IMR-90 (cell line): ENCODE results near the gene MICOS13. TPM values are rescaled to one million over a fixed set of nuclear protein-coding genes. Genes with fewer than 3 reads are reported as not detected.
A peak's percentile ranks its signal among the peaks of the same experiment; 100 is the strongest.

Source experiments
- ATAC-seq: fragments of 200-7000 bp; cut with Tn5 transposase; 2 replicates; pipeline ENCODE4 v1.9.1; 2020; ENCODE audit warnings: low read depth, mild to moderate bottlenecking, moderate library complexity
- BruUV-seq: library from RNA; stranded (reverse); fragments of 400-500 nt; replicated peaks from 2 replicates; lab custom pipeline; 2021; lab: Mats Ljungman, UMichigan
- CTCF ChIA-PET: fragments of 300-600 bp; formaldehyde crosslinking; extraction: SDS; loops from one replicate; lab custom pipeline; 2021; ENCODE audit warnings: antibody characterized with exemption; lab: Yijun Ruan, JAX
- POLR2A ChIA-PET: fragments of 300-600 bp; sonication (Branson Sonifier 250); formaldehyde crosslinking; loops from one replicate; lab custom pipeline; 2022; ENCODE audit warnings: antibody characterized with exemption; ENCODE audit not compliant: unreplicated experiment; lab: Charles Lee
- DNase-seq: peaks from one replicate; pipeline ENCODE4 v3.0.0; 2013
- H2AFZ ChIP-seq: replicated peaks from 2 replicates; pipeline ENCODE3; 2013; ENCODE audit warnings: low read length, mild to moderate bottlenecking; ENCODE audit not compliant: poor library complexity
- H2AK5ac ChIP-seq: 2 replicates; pipeline ENCODE4 v1.6.1; 2013; ENCODE audit warnings: low read depth, low read length, inconsistent platforms
- H2AK9ac ChIP-seq: replicated peaks from 2 replicates; pipeline ENCODE3; 2013; ENCODE audit warnings: mild to moderate bottlenecking, low read depth, low read length, moderate library complexity; ENCODE audit not compliant: poor library complexity
- H2BK120ac ChIP-seq: 2 replicates; pipeline ENCODE4 v1.6.1; 2013; ENCODE audit warnings: low read depth, low read length, inconsistent platforms
- H2BK15ac ChIP-seq: 3 replicates; pipeline ENCODE4 v1.6.1; 2013; ENCODE audit warnings: low read depth, low read length, inconsistent platforms
- H2BK20ac ChIP-seq: 2 replicates; pipeline ENCODE4 v1.6.1; 2013; ENCODE audit warnings: low read depth, mild to moderate bottlenecking, inconsistent platforms, low read length, moderate library complexity
- H2BK5ac ChIP-seq: 2 replicates; pipeline ENCODE4 v1.6.1; 2013; ENCODE audit warnings: mild to moderate bottlenecking, low read depth, low read length, inconsistent platforms; ENCODE audit not compliant: poor library complexity, severe bottlenecking
- H3K14ac ChIP-seq: replicated peaks from 2 replicates; pipeline ENCODE4 v1.6.1; 2013; ENCODE audit warnings: low read depth, low read length, inconsistent platforms
- H3K18ac ChIP-seq: 2 replicates; pipeline ENCODE4 v1.6.1; 2013; ENCODE audit warnings: low read depth, low read length, control low read depth
- H3K23ac ChIP-seq: 2 replicates; pipeline ENCODE4 v1.6.1; 2013; ENCODE audit warnings: low read depth, low read length, inconsistent platforms
- H3K27ac ChIP-seq: 2 replicates; pipeline ENCODE4 v1.5.1; 2013; ENCODE audit warnings: mild to moderate bottlenecking, control low read depth, low read length; ENCODE audit not compliant: insufficient read depth
- H3K27me3 ChIP-seq: 2 replicates; pipeline ENCODE4 v1.6.1; 2013; ENCODE audit warnings: low read length; ENCODE audit not compliant: control insufficient read depth, insufficient read depth
- H3K36me3 ChIP-seq: 2 replicates; pipeline ENCODE4 v1.6.1; 2013; ENCODE audit warnings: low read length, mixed read lengths; ENCODE audit not compliant: control insufficient read depth, insufficient read depth
- H3K4ac ChIP-seq: 2 replicates; pipeline ENCODE4 v1.6.1; 2013; ENCODE audit warnings: low read depth, low read length, inconsistent platforms
- H3K4me1 ChIP-seq: 2 replicates; pipeline ENCODE4 v1.6.1; 2013; ENCODE audit warnings: low read length, mixed read lengths; ENCODE audit not compliant: control insufficient read depth, insufficient read depth
- H3K4me2 ChIP-seq: 2 replicates; pipeline ENCODE4 v1.6.1; 2013; ENCODE audit warnings: low read depth, mild to moderate bottlenecking, control low read depth, low read length, moderate library complexity
- H3K4me3 ChIP-seq: 2 replicates; pipeline ENCODE4 v1.5.1; 2013; ENCODE audit warnings: low read depth, mild to moderate bottlenecking, control low read depth, low read length, moderate library complexity; ENCODE audit not compliant: insufficient read depth
- H3K56ac ChIP-seq: 2 replicates; pipeline ENCODE4 v1.6.1; 2013; ENCODE audit warnings: low read length, inconsistent platforms; ENCODE audit not compliant: insufficient read depth; ENCODE audit errors: extremely low read depth
- H3K79me1 ChIP-seq, 2 experiments: 2 replicates each; pipeline ENCODE4 v1.6.1; 2013; ENCODE audit warnings: low read length in 2 of 2, inconsistent platforms in 1 of 2, low read depth in 1 of 2
- H3K9ac ChIP-seq: 2 replicates; pipeline ENCODE4 v1.6.1; 2013; ENCODE audit warnings: low read depth, low read length, control low read depth
- H3K9me1 ChIP-seq: 2 replicates; pipeline ENCODE4 v1.6.1; 2013; ENCODE audit warnings: low read length, inconsistent platforms; ENCODE audit not compliant: insufficient read depth
- H3K9me3 ChIP-seq: 2 replicates; pipeline ENCODE4 v1.6.1; 2013; ENCODE audit warnings: low read length; ENCODE audit not compliant: control insufficient read depth, insufficient read depth
- H4K20me1 ChIP-seq: 2 replicates; pipeline ENCODE4 v1.6.1; 2013; ENCODE audit warnings: low read length, inconsistent platforms; ENCODE audit not compliant: insufficient read depth
- H4K5ac ChIP-seq: 2 replicates; pipeline ENCODE4 v1.6.1; 2013; ENCODE audit warnings: mild to moderate bottlenecking, low read depth, low read length, control low read depth
- H4K8ac ChIP-seq, 2 experiments: 2 replicates each; pipeline ENCODE4 v1.6.1; 2013; ENCODE audit warnings: low read depth in 2 of 2, low read length in 2 of 2, control low read depth in 1 of 2, inconsistent platforms in 1 of 2
- H4K91ac ChIP-seq: 2 replicates; pipeline ENCODE4 v1.6.1; 2013; ENCODE audit warnings: low read depth, low read length, inconsistent platforms; ENCODE audit not compliant: insufficient read depth
- BHLHE40 ChIP-seq: fragments of 150-350 bp; IDR thresholded peaks from 2 replicates; pipeline ENCODE4 v1.6.1; 2016; ENCODE audit warnings: mild to moderate bottlenecking, low read depth, low read length
- CEBPB ChIP-seq: IDR thresholded peaks from 2 replicates; pipeline ENCODE4 v1.6.1; 2012; ENCODE audit warnings: low read depth, low read length, improper control_type of control experiment
- CHD1 ChIP-seq: IDR thresholded peaks from 2 replicates; pipeline ENCODE4 v1.6.1; 2012; ENCODE audit warnings: low read depth, low read length, improper control_type of control experiment
- CTCF ChIP-seq: conservative IDR thresholded peaks from 2 replicates; pipeline ENCODE4 v1.5.1; 2012; ENCODE audit warnings: mild to moderate bottlenecking, low read depth, low read length, improper control_type of control experiment
- MAFK ChIP-seq: IDR thresholded peaks from 2 replicates; pipeline ENCODE4 v1.6.1; 2012; ENCODE audit warnings: low read depth, low read length, improper control_type of control experiment
- MAZ ChIP-seq: IDR thresholded peaks from 2 replicates; pipeline ENCODE4 v1.6.1; 2012; ENCODE audit warnings: low read depth, mild to moderate bottlenecking, low read length, improper control_type of control experiment, moderate library complexity, borderline replicate concordance
- NFE2L2 ChIP-seq: fragments of 150-350 bp; IDR thresholded peaks from 2 replicates; pipeline ENCODE4 v1.6.1; 2016; ENCODE audit warnings: low read depth, mild to moderate bottlenecking, low read length
- RCOR1 ChIP-seq: IDR thresholded peaks from 2 replicates; pipeline ENCODE4 v1.6.1; 2012; ENCODE audit warnings: mild to moderate bottlenecking, low read length, improper control_type of control experiment; ENCODE audit not compliant: insufficient replicate concordance
- RFX5 ChIP-seq: IDR thresholded peaks from 2 replicates; pipeline ENCODE4 v1.8.0; 2012; ENCODE audit warnings: low read depth, mild to moderate bottlenecking, low read length, moderate library complexity
- SMC3 ChIP-seq: fragments of 150-350 bp; IDR thresholded peaks from 2 replicates; pipeline ENCODE4 v1.6.1; 2016; ENCODE audit warnings: low read depth, mild to moderate bottlenecking, antibody characterized with exemption, low read length, moderate library complexity
- WGBS, 2 experiments: methylation state at CpG; one replicate each; pipeline versions ENCODE4 v1.1.5 to v1.1.7; 2013; ENCODE audit warnings: missing lambda C conversion rate in 2 of 2; ENCODE audit not compliant: insufficient read length in 1 of 2; ENCODE audit errors: extremely low coverage in 2 of 2; 5-methylcytosine and 5-hydroxymethylcytosine counted together
- dilution Hi-C: fragments of 300-500 bp; cut with HindIII; formaldehyde crosslinking; loops from one replicate; pipeline ENCODE4 v1.14.3; 2018; ENCODE audit warnings: low sequenced_read_pairs; ENCODE audit not compliant: unreplicated experiment
- in situ Hi-C: fragments of 300-500 bp; cut with MboI; formaldehyde crosslinking; loops from 3 replicates; pipeline ENCODE4 v1.14.3; 2019; ENCODE audit warnings: low sequenced_read_pairs, inconsistent platforms, mixed read lengths
- intact Hi-C: fragments of 100-400 bp; cut with micrococcal nuclease; formaldehyde crosslinking; loops from 2 replicates; pipeline ENCODE4 v1.10.0; 2022
- polyA plus RNA-seq, 3 experiments: library from polyadenylated mRNA; depleted of rRNA; stranded (reverse); fragments of >200 nt; gene quantifications; 2 replicates each; pipeline ENCODE4 v1.2.3, GENCODE V29; 2012; ENCODE audit warnings: low replicate concordance in 1 of 3
- total RNA-seq: library from RNA; depleted of rRNA; stranded (reverse); fragments of >200 nt; gene quantifications from 2 replicates; pipeline ENCODE4 v1.2.3, GENCODE V29; 2012
- TF ChIP-seq, protein P1 (sequence below): fragments of 150-350 bp; IDR thresholded peaks from 2 replicates; pipeline ENCODE4 v1.6.1; 2016; ENCODE audit warnings: low read depth, mild to moderate bottlenecking, low read length, moderate library complexity, borderline replicate concordance

The MICOS13 gene
- total and polyA plus RNA-seq, 2 of the 4 experiments (the other 2 are of a cell fraction), result 14.5 to 48.9 TPM

DNA sequence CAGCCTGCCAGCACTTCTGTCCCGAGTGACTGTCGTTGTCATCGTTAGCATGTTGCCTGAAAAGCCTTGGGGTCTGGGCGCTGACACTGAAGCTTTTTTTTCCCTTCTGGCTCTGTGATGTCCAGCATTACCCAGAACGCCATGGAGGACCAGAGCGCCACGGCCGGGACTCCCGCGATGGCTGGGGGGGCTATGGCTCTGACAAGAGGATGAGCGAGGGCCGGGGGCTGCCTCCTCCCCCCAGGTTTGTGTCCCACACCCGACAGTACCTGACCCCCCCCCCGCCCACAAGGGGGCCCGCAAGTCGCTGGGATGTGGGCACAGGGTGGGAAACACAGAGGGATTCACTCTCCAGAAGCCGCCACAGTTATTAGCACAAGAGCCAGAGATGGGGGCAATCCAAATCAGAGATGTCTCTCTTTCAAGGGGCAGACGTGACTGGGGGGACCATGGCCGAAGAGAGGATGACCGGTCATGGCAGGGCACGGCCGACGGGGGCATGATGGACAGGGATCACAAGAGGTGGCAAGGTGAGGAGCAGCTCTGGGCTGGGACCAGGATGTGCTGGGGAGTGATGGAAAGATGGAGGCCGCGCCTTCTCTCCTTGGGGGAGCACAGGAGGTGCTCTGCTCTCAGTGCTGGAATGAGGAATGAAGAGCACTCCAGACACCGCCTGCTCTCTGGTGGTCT lies 13.2 kb downstream of the MICOS13 start:
- peak overlapping the region; percentile 42 for H2AK9ac ChIP-seq
- H3K27ac ChIP-seq, result no peak overlapping the region
- H3K23ac ChIP-seq, result no peak overlapping the region
- no peak overlapping the region for H3K4ac ChIP-seq
- H3K9ac ChIP-seq, result no peak overlapping the region
- peaks cover 3 to 55% of the 10 kb centered on the region in 2 experiments; a peak in 3 of 4 replicates for H3K79me1 ChIP-seq
- ChIA-PET CTCF (no interaction called here), POLR2A (no interaction called here)
- no peaks in the 10 kb centered on the region for H3K9me3 ChIP-seq
- H2BK20ac ChIP-seq, result no peak overlapping the region
- no peak overlapping the region for H3K4me2 ChIP-seq
- 94% methylated on average over 11 of the region's 26 CpGs; no CpG with 5 or more reads in 1 of the 2 experiments for WGBS, 2 experiments
- H3K4me3 ChIP-seq, result no peak overlapping the region
- TF ChIP-seq CEBPB (no peak), MAFK (no peak), CTCF (no peak), MAZ (no peak), SMC3 (no peak), BHLHE40 (no peak), NFE2L2 (no peak), RFX5 (no peak), CHD1 (no peak), RCOR1 (no peak)
- TF ChIP-seq, protein P1, sequence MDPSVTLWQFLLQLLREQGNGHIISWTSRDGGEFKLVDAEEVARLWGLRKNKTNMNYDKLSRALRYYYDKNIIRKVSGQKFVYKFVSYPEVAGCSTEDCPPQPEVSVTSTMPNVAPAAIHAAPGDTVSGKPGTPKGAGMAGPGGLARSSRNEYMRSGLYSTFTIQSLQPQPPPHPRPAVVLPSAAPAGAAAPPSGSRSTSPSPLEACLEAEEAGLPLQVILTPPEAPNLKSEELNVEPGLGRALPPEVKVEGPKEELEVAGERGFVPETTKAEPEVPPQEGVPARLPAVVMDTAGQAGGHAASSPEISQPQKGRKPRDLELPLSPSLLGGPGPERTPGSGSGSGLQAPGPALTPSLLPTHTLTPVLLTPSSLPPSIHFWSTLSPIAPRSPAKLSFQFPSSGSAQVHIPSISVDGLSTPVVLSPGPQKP, result no peak
- in situ Hi-C loops, result no loop called here
- H2BK15ac ChIP-seq, result no peak overlapping the region
- no peak overlapping the region for H2AFZ ChIP-seq
- no peak overlapping the region for H2BK5ac ChIP-seq
- no peaks in the 10 kb centered on the region for H3K4me1 ChIP-seq
- H3K27me3 ChIP-seq, result no peaks in the 10 kb centered on the region
- no peak overlapping the region for H4K91ac ChIP-seq
- ATAC-seq, result no peak
- no peak overlapping the region for H3K18ac ChIP-seq
- no TSS peak for BruUV-seq
- no peak overlapping the region for H3K14ac ChIP-seq
- H4K20me1 ChIP-seq, result peaks cover 35% of the 10 kb centered on the region
- H3K9me1 ChIP-seq, result peaks cover 6% of the 10 kb centered on the region; the same call in 1 of the 2 replicates
- dilution Hi-C loops, result no loop called here
- no peak overlapping the region for H2BK120ac ChIP-seq
- H3K56ac ChIP-seq, result no peak overlapping the region
- no peak overlapping the region for H2AK5ac ChIP-seq
- intact Hi-C loops, result loop anchor here (5.0 kb wide), 1 partner anchor 45 kb away; the partner anchor contains the start of genes SAFB and SAFB2
- peaks cover 69% of the 10 kb centered on the region for H3K36me3 ChIP-seq
- DNase-seq, result no peak
- no peak overlapping the region for H4K5ac ChIP-seq
- H4K8ac ChIP-seq, result no peak overlapping the region
